ENCODE measurements around the gene CFAP410.

CFAP410 gene

DNA sequence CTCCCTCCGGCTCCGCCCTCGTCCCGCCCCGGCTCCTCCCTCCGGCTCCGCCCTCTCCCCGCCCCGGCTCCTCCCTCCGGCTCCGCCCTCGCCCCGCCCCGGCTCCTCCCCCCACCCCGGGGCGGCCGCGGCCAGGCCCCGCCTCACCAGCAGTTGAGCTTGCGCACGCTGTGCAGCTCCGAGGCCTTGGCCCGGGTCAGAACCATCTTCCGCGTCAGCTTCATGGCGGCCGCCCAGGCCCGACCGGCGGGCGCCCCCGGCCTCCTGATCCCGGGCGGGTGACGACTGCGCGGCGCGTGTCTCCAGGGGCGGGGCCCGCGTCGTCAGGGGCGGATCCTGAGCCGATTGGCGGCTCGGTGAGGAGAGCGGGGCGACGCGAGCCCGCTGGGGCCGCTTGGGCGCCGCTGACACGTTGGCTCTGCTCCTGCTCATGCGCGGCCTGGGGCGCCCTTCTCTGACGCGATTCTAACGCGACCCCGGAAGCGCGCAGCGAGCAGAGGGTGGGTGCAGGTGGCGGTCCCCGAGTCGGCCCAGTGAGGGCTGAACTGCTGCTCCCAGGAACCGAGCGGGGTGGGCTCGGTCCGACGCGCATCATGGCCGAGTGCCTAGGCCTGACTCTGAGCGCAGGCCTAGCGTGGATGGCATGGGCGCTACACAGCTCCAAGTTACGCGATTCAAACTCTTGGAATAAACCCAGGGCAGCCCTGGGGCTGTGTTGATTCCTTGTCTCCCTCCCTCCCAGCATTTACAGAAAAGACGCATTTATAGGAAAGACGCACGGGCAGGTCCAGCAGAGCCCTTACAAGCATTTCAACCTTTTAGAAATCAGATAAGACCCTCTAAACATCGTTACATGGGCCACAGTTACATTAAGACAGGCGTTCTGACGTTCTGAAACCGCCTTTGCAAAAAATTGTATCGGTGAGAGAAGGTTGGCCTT lies at the start of gene CFAP410:
Gene CFAP410 (minus strand): TSS at position 420 of the 940 bp plus-strand sequence. CDS start 196 bp downstream, at position 224.
- H3K27ac Mint-ChIP-seq = peak within 1 kb of the TSS; percentile 98
- H3K4me1 Mint-ChIP-seq = peaks cover 20% of the 10 kb centered on the region
- H3K4me3 Mint-ChIP-seq = peak within 1 kb of the TSS; percentile 98 to 99
- ATAC-seq (peak; percentile 95), DNase-seq (peak; percentile 96)
- H3K9me3 Mint-ChIP-seq = no peaks in the 10 kb centered on the region
- no peaks in the 10 kb centered on the region for H3K27me3 Mint-ChIP-seq

DNA sequence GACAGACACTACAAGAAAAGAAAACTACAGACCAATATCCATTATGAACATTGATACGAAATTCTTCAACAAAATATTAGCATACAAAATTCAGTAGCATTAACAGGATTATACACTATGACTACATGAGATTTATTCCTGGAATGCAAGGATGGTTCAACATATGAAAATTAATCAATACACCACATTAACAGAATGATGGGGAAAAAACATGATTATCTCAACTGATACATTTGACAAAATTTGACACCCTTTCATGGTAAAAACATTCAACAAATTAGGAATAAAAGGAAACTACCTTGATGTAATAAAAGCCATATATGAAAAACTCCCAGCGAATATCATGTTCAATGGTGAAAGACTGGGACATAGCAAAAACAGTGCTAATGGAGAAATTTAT lies 45.8 kb upstream of the CFAP410 start:
- no peak for ATAC-seq
- no peaks in the 10 kb centered on the region for H3K27me3 Mint-ChIP-seq
- no peaks in the 10 kb centered on the region for H3K4me1 Mint-ChIP-seq
- H3K4me3 Mint-ChIP-seq = no peak overlapping the region
- DNase-seq = no peak
- peaks cover 21 to 48% of the 10 kb centered on the region in 2 donors for H3K9me3 Mint-ChIP-seq
- H3K27ac Mint-ChIP-seq = no peak overlapping the region

DNA sequence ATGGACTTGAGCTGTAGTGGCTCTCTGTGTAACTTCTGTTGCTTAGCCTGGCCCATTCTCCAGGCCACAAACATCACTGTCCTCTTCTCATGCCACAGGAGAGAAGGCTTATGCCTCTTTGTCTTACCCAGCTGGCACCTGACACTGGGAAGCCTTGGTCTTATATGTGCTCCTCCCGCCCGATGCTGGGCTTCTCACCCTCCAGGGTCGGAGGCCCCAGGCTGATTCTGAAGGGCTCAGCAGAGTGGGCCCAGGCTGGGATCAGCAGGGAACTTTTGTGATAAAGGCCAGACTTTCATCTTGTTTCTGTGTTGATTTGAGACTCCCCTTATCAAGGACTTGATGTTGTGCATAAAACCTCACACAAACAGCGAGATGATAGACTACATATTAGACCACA lies 44.0 kb upstream of the CFAP410 start:
- no peaks in the 10 kb centered on the region for H3K27me3 Mint-ChIP-seq
- ATAC-seq = no peak
- H3K4me3 Mint-ChIP-seq = no peak overlapping the region
- peaks cover 21 to 48% of the 10 kb centered on the region in 2 donors for H3K9me3 Mint-ChIP-seq
- no peak overlapping the region for H3K27ac Mint-ChIP-seq
- no peaks in the 10 kb centered on the region for H3K4me1 Mint-ChIP-seq
- no peak for DNase-seq

DNA sequence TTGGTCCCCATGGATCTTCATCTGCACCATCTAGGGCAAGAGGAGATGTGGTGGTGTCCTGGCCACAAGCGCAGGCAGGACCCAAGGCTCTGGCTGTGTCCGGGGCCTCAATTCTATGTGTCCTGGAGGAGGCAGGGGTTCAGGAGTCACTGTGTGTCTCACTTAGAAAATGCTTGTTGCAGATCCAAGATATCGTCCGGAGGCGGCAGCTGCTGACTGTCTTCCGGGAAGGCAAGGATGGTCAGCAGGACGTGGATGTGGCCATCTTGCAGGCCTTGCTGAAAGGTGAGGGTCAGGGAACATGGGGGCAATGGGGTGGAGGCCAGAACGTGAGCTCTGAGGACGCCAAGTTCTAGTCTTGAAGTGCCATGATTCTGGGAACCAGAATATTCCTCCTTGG lies 43.3 kb upstream of the CFAP410 start:
- Mint-ChIP-seq H3K9me3 (peaks cover 21 to 48% of the 10 kb centered on the region in 2 donors), H3K4me3 (no peak overlapping the region), H3K27ac (no peak overlapping the region), H3K4me1 (no peaks in the 10 kb centered on the region), H3K27me3 (no peaks in the 10 kb centered on the region)
- no peak for ATAC-seq
- no peak for DNase-seq

DNA sequence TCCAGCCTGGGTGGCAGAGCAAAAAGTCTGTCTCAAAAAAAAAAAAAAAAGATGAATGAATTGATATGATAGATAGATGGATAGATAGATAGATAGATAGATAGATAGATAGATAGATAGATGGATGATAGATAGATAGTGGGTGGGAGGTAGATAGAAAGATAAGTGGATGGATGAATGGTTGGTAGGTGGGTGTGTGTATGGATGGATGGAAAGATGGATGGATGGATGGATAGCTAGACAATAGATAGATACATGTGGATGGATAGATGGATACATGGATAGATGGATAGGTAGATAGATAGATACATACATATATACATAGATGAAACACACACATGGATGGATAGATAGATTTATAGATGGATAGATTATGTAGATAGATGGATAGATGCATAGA lies 42.7 kb upstream of the CFAP410 start:
- DNase-seq = no peak
- Mint-ChIP-seq H3K4me1 (no peaks in the 10 kb centered on the region), H3K4me3 (no peak overlapping the region), H3K27me3 (no peaks in the 10 kb centered on the region), H3K9me3 (peaks cover 21 to 48% of the 10 kb centered on the region in 2 donors), H3K27ac (no peak overlapping the region)
- no peak for ATAC-seq

DNA sequence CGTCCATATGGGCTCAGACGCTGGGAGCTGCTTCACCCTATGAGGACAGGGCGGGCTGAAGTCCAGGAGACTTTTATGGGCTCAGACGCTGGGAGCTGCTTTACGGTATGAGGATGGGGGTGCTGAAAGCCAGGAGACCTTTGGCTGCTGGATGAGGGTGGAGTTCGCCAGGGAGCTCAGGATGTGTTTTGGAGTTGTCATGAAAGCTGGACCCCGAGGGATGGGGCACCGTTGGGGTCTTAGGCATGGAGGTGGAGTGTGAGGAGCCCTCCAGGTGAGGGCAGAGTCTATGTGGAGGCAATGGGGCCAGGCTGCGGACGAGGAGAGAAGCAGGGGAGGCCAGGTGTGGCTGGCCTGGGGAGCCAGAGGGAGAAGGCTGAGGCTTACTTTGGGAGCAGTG lies 41.7 kb upstream of the CFAP410 start:
- Mint-ChIP-seq H3K4me3 (no peak overlapping the region), H3K9me3 (peaks cover 21 to 47% of the 10 kb centered on the region in 2 donors), H3K27me3 (peaks cover under 1% of the 10 kb centered on the region), H3K27ac (peak overlapping the region in 1 of 2 donors; percentile 56), H3K4me1 (peaks cover under 1% of the 10 kb centered on the region)
- ATAC-seq (no peak), DNase-seq (no peak)

DNA sequence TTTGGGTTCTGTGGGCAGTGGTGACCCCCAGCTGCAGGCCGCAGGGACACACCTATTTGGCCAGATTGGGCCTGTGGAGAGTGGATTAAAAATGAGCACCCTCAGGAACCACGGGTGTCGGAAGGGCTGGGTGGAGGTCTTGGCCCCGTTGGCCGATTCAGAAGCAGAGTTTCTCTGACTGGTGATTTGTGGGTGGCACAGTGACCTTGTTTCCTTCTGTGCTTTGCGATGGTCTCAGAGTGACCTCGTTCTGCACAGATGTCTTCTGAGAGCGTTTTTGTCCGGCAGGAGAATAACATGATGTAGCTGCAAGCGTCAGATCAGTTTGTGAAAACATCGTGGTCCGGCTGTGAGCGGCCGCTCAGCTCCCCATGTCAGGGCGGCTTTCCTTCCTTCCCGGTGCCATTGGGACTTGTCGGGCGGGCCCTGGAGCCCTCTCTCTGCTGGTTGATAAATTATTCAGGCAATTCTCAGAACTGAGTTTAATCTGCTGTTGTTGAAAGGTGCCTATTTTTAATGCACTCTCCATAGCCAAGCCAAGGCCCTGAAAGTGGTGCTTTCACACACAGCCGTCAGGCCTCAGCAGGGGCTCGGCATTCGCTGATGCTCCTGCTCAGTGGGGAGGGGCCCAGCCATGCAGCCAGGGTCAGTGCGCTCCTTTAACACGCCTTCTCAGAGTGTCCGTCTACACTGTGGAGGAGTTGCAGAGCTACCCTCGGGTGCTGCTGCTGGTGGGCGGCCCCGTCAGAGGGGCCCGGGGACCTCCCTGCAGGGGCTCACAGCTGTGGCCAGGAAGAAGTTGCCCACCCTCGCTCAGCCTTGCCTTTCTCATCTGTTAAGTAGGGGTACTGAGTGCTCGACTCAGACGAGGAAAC lies 41.0 kb upstream of the CFAP410 start:
- ATAC-seq (no peak), DNase-seq (no peak)
- Mint-ChIP-seq H3K4me3 (no peak overlapping the region), H3K9me3 (peaks cover 17 to 43% of the 10 kb centered on the region in 2 donors), H3K27ac (no peak overlapping the region), H3K27me3 (peaks cover 6% of the 10 kb centered on the region), H3K4me1 (peaks cover 7% of the 10 kb centered on the region)

DNA sequence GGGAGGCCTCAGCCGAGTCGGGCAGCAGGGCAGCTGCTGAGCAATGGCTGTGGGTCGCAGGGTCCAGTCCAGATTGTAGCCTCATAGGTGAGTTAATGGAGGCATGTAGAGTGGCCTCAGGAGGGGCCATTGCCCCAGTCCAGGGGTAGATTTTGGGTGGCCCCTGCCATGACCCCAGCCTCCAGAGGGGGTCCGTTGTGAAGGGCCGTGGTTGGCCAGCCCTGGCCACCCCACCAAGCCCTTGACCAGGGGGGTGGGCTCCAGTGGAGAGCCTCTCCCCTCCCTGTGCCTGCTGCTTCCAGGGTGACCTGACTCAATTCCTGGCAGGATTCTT lies 40.3 kb upstream of the CFAP410 start:
- no peak overlapping the region for H3K4me3 Mint-ChIP-seq
- H3K27me3 Mint-ChIP-seq = peaks cover 6% of the 10 kb centered on the region
- H3K27ac Mint-ChIP-seq = no peak overlapping the region
- H3K9me3 Mint-ChIP-seq = peaks cover 19 to 43% of the 10 kb centered on the region in 2 donors
- ATAC-seq (peak; percentile 14), DNase-seq (no peak)
- H3K4me1 Mint-ChIP-seq = peaks cover 13% of the 10 kb centered on the region

DNA sequence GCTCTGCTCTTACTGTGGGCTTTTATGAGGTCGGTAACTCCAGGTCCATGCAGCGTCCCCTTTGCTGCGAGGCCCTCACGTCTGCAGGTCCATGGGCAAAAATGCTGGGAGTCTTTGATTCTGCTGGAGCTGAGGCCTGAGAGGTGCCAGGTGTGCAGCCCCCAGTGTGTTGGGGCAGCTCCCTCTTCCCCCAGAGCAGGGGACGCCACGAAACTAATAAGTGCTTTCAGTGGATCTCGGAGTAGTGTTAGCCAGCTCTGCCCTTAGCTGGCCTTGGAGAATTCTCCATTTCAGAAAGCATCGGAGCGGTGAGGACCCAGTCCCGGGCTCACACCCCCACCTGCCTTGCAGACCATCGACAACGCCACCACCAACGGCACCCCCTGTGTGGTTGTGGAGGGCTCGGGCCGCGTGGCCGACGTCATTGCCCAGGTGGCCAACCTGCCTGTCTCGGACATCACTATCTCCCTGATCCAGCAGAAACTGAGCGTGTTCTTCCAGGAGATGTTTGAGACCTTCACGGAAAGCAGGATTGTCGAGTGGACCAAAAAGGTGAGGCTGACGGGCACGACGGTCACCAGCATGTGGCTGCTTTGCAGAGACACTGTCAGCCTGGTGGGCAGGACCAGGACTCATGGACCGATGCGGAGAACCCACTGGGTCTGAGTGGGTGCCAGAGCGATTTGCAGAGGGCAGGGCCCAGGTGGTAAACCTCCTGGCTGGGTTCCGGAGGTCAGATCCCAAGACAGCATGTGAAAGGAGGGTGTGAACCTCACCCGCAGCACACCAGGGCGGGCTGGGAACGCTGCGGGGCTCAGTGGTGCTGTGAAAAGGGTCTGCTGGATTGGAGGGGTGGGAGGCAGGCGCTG lies 39.7 kb upstream of the CFAP410 start:
- Mint-ChIP-seq H3K4me3 (no peak overlapping the region), H3K27ac (no peak overlapping the region), H3K9me3 (peaks cover 16 to 38% of the 10 kb centered on the region in 2 donors), H3K27me3 (peaks cover 6% of the 10 kb centered on the region), H3K4me1 (peaks cover 13% of the 10 kb centered on the region)
- no peak for ATAC-seq
- DNase-seq = no peak

DNA sequence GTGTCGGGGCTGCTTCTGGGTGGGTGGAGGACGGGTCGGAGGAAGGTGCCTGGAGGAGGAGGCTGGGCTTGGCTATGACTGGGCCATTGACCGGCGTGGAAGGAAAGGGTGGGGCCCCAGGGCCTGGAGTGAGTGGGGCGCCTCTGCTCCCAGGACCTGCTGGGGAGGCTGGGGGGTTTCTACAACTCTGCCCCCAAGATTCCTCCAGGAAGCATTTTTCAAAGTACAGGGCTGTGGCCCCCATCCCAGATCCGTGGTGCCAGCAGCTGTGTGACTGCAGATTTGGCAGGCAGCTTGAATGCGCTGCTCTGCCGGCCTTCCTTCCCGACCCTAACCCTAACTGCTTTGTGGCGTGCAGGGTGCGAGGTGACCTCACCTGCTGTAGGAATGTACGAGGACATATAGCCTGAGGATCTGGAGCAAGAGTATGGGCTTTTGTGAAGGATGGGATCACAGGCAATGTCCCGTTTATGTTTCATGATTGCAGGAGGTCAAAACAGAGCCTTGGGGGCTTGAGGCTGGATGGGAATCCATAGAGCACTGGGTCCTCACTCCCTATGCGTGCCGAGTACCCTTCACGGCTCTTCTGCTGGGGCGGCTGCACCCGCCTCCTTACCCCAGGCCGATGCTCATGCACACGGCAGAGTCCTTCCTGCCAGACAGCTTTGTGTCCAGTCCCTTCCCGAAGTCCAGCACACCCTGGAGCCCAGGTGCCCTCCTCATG lies 38.9 kb upstream of the CFAP410 start:
- no peak overlapping the region for H3K27ac Mint-ChIP-seq
- peaks cover 12 to 31% of the 10 kb centered on the region in 2 donors for H3K9me3 Mint-ChIP-seq
- peaks cover 13% of the 10 kb centered on the region for H3K4me1 Mint-ChIP-seq
- peaks cover 6% of the 10 kb centered on the region for H3K27me3 Mint-ChIP-seq
- DNase-seq (no peak), ATAC-seq (no peak)
- no peak overlapping the region for H3K4me3 Mint-ChIP-seq

DNA sequence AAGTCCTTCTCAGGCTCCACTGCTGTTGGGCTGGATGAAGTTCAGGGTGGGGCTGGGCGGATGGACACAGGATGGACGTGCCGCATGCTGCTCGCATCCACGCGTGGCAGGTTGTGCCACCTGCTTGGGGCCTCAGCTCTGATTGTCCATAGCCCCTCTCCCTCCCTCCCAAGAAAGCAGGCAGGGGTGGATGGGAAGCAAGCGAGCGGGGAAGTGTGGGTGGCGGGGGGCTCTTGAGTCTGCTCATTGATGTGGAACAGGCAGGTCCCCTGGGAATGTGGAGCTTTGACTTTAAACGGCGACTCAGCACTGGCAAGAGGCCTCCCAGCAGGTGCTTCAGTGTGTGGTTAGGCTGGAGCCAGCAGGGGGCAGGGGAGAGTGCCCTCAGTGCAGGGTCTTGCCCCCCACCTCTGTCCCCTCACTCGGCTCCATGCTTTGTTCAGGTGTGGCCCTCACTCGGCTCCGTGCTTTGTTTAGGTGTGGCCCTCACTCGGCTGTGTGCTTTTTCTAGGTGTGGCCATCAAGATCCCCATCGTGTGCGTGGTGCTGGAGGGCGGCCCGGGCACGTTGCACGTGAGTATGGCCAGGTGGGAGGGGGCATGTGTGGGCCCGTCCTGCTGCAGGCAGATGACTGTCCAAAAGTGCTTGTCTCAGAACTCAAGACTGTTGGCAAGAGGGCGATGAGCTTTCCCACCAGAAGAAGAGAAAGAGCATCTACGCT lies 38.2 kb upstream of the CFAP410 start:
- DNase-seq (no peak), ATAC-seq (no peak)
- H3K4me1 Mint-ChIP-seq = peaks cover 13% of the 10 kb centered on the region
- H3K27ac Mint-ChIP-seq = no peak overlapping the region
- no peak overlapping the region for H3K4me3 Mint-ChIP-seq
- peaks cover 12 to 26% of the 10 kb centered on the region in 2 donors for H3K9me3 Mint-ChIP-seq
- peaks cover 6% of the 10 kb centered on the region for H3K27me3 Mint-ChIP-seq

DNA sequence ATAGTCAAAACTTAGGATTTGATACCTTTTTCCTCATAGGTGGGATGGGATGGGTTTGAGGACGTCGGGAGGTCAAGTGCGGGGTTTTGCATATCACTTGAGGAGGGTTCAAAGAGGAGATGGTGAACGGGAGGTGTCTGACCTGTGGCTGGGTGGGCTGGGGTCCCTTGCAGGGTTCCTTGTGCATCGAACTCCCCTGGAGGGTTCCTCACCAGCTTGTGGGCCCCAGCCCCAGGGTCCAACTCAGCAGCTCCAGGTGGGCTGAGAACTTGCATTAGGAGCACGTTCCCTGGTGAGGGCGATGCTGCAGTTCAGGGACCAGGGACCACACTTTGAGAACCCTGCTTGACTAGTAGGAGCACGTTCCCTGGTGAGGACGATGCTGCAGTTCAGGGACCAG lies 37.4 kb upstream of the CFAP410 start:
- H3K4me1 Mint-ChIP-seq = peaks cover 13% of the 10 kb centered on the region
- DNase-seq (no peak), ATAC-seq (no peak)
- peaks cover 6 to 20% of the 10 kb centered on the region in 2 donors for H3K9me3 Mint-ChIP-seq
- peak overlapping the region in 1 of 2 donors; percentile 85 for H3K27ac Mint-ChIP-seq
- H3K4me3 Mint-ChIP-seq = no peak overlapping the region
- H3K27me3 Mint-ChIP-seq = peaks cover 6% of the 10 kb centered on the region

DNA sequence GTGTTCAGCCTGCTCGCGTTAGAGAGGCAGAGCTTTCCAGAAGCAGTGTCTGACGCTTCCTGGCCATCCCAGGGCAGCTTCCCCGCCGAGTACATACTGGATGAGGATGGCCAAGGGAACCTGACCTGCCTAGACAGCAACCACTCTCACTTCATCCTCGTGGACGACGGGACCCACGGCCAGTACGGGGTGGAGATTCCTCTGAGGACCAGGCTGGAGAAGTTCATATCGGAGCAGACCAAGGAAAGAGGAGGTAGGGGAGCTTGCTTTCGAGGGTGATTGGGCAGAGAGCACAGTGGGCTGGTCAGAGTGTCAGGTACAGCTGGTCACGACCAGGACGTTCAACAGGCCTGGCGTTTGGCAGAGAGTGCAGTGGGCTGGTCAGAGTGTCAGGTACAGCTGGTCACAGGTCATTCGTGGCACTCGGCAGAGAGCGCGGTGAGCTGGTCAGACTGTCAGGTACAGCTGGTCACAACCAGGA lies 36.6 kb upstream of the CFAP410 start:
- no peak overlapping the region for H3K4me3 Mint-ChIP-seq

DNA sequence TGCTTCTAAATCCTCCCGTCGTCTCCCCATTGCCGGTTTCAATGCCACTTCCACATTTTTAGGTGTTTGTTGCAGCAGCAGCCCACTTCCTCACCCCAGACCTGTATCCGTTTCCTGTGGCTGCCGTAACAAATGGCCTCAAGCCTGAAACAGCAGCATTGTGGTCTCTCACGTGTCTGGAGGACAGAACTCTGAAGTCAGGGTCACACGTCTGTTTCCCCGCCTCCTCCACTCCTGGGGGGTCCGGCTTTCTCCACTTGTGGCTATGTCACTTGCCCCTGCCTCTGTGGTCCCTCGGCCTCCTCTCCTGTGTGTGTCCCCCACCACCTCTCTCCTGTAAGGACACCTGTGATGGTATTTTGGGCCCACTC lies 36.1 kb upstream of the CFAP410 start:
- DNase-seq (peak in 1 of 2 donors; percentile 70), ATAC-seq (peak; percentile 91)
- H3K27ac Mint-ChIP-seq = peak overlapping the region in 1 of 2 donors; percentile 82
- peaks cover 6 to 18% of the 10 kb centered on the region in 2 donors for H3K9me3 Mint-ChIP-seq
- peak overlapping the region in 1 of 2 donors; percentile 52 for H3K4me3 Mint-ChIP-seq
- H3K27me3 Mint-ChIP-seq = peaks cover 6% of the 10 kb centered on the region
- H3K4me1 Mint-ChIP-seq = peaks cover 13% of the 10 kb centered on the region

More for the DNA sequence above, 36.6 kb upstream of the CFAP410 start:
- Mint-ChIP-seq H3K27me3 (peaks cover 6% of the 10 kb centered on the region), H3K9me3 (peaks cover 6 to 20% of the 10 kb centered on the region in 2 donors), H3K27ac (peak overlapping the region in 1 of 2 donors; percentile 82), H3K4me1 (peaks cover 13% of the 10 kb centered on the region)
- no peak for ATAC-seq
- DNase-seq = no peak

All from stimulated activated naive CD8-positive, alpha-beta T cell treated with anti-CD3 and anti-CD28 coated beads, Interleukin-15, amount 100 ng/mL, for 72 hours (primary cell).